H9 (cell line): ENCODE results near the gene BHLHE41. TPM values are rescaled to one million over a fixed set of nuclear protein-coding genes. Genes with fewer than 3 reads are reported as not detected.
A peak's percentile ranks its signal among the peaks of the same experiment; 100 is the strongest.

Experiments used
- DNase-seq: peaks from one replicate; pipeline ENCODE4 v3.0.0-alpha.2; 2017
- H2AFZ ChIP-seq: one replicate; pipeline ENCODE4 v1.6.1; 2013; ENCODE audit warnings: mild to moderate bottlenecking, low read length, control low read depth, moderate library complexity
- H2AK5ac ChIP-seq: 2 replicates; pipeline ENCODE4 v1.6.1; 2013; ENCODE audit warnings: low read length, control low read depth, mixed read lengths; ENCODE audit not compliant: insufficient read length
- H2BK120ac ChIP-seq: one replicate; pipeline ENCODE4 v1.6.1; 2013; ENCODE audit warnings: low read depth, mild to moderate bottlenecking, low read length, control low read depth, inconsistent platforms; ENCODE audit not compliant: poor library complexity, severe bottlenecking
- H2BK12ac ChIP-seq: 2 replicates; pipeline ENCODE4 v1.6.1; 2013; ENCODE audit warnings: low read length, control low read depth, mixed read lengths, low read depth; ENCODE audit not compliant: insufficient read length
- H2BK15ac ChIP-seq: 2 replicates; pipeline ENCODE4 v1.6.1; 2013; ENCODE audit warnings: low read depth, low read length, control low read depth
- H2BK20ac ChIP-seq: one replicate; pipeline ENCODE4 v1.6.1; 2013; ENCODE audit warnings: low read depth, mild to moderate bottlenecking, low read length, control low read depth, inconsistent platforms; ENCODE audit not compliant: poor library complexity, severe bottlenecking
- H2BK5ac ChIP-seq: 2 replicates; pipeline ENCODE4 v1.6.1; 2013; ENCODE audit warnings: low read length, control low read depth, mixed read lengths; ENCODE audit not compliant: insufficient read length
- H3K14ac ChIP-seq: 2 replicates; pipeline ENCODE4 v1.6.1; 2013; ENCODE audit warnings: low read length, control low read depth; ENCODE audit not compliant: insufficient read depth
- H3K18ac ChIP-seq: 2 replicates; pipeline ENCODE4 v1.6.1; 2013; ENCODE audit warnings: low read depth, mild to moderate bottlenecking, mixed read lengths, low read length, control low read depth; ENCODE audit not compliant: insufficient read length
- H3K23ac ChIP-seq: 2 replicates; pipeline ENCODE4 v1.6.1; 2013; ENCODE audit warnings: low read length, control low read depth, mixed read lengths, low read depth; ENCODE audit not compliant: insufficient read length
- H3K23me2 ChIP-seq: 2 replicates; pipeline ENCODE4 v1.6.1; 2013; ENCODE audit warnings: low read depth, mild to moderate bottlenecking, mixed read lengths, low read length, control low read depth; ENCODE audit not compliant: insufficient read length, poor library complexity, severe bottlenecking
- H3K27ac ChIP-seq: 2 replicates; pipeline ENCODE4 v1.5.1; 2013; ENCODE audit warnings: low read length, control low read depth, mixed read lengths, low read depth; ENCODE audit not compliant: insufficient read length
- H3K27me3 ChIP-seq: 2 replicates; pipeline ENCODE4 v1.6.1; 2013; ENCODE audit warnings: low read length, control low read depth, inconsistent platforms; ENCODE audit not compliant: insufficient read depth
- H3K4ac ChIP-seq: 2 replicates; pipeline ENCODE4 v1.6.1; 2013; ENCODE audit warnings: low read depth, mild to moderate bottlenecking, control low read depth, inconsistent platforms, low read length, moderate library complexity
- H3K4me1 ChIP-seq: 2 replicates; pipeline ENCODE4 v1.6.1; 2013; ENCODE audit warnings: low read length, control low read depth, inconsistent platforms; ENCODE audit not compliant: insufficient read depth
- H3K4me2 ChIP-seq: 2 replicates; pipeline ENCODE4 v1.6.1; 2013; ENCODE audit warnings: low read length, control low read depth, mixed read lengths; ENCODE audit not compliant: insufficient read length, insufficient read depth
- H3K56ac ChIP-seq: 2 replicates; pipeline ENCODE4 v1.6.1; 2013; ENCODE audit warnings: low read depth, mild to moderate bottlenecking, mixed read lengths, low read length, control low read depth; ENCODE audit not compliant: insufficient read length
- H3K79me1 ChIP-seq: 2 replicates; pipeline ENCODE4 v1.6.1; 2013; ENCODE audit warnings: low read depth, mild to moderate bottlenecking, moderate library complexity, low read length, control low read depth, inconsistent platforms; ENCODE audit not compliant: insufficient read depth, poor library complexity, severe bottlenecking
- H3K79me2 ChIP-seq: 2 replicates; pipeline ENCODE4 v1.6.1; 2013; ENCODE audit warnings: low read length, control low read depth, inconsistent platforms; ENCODE audit not compliant: insufficient read depth
- H3K9ac ChIP-seq: 2 replicates; pipeline ENCODE4 v1.6.1; 2013; ENCODE audit warnings: low read length, control low read depth, mixed read lengths; ENCODE audit not compliant: insufficient read length; ENCODE audit errors: extremely low read depth
- H3K9me3 ChIP-seq: one replicate; pipeline ENCODE4 v1.6.1; 2013; ENCODE audit warnings: low read depth, low read length, inconsistent platforms; ENCODE audit not compliant: control insufficient read depth
- H3T11ph ChIP-seq: one replicate; pipeline ENCODE4 v1.6.1; 2013; ENCODE audit warnings: mild to moderate bottlenecking, low read length, control low read depth, inconsistent platforms
- H4K20me1 ChIP-seq: one replicate; pipeline ENCODE4 v1.6.1; 2013; ENCODE audit not compliant: control insufficient read depth, insufficient read length, insufficient read depth
- H4K5ac ChIP-seq: 2 replicates; pipeline ENCODE4 v1.6.1; 2013; ENCODE audit warnings: low read depth, mild to moderate bottlenecking, mixed read lengths, low read length, control low read depth; ENCODE audit not compliant: insufficient read length
- H4K8ac ChIP-seq: replicated peaks from 2 replicates; pipeline ENCODE4 v1.6.1; 2013; ENCODE audit warnings: low read length, control low read depth, mixed read lengths, low read depth; ENCODE audit not compliant: insufficient read length
- H4K91ac ChIP-seq: 2 replicates; pipeline ENCODE4 v1.6.1; 2013; ENCODE audit warnings: low read depth, mild to moderate bottlenecking, moderate library complexity, mixed read lengths, low read length, control low read depth; ENCODE audit not compliant: insufficient read length
- H3K27ac Mint-ChIP-seq, 3 experiments: 2 replicates in 2 of 3; 3 replicates in 1 of 3; pipeline ENCODE4 v1.8.0; 2020 to 2021; ENCODE audit warnings: mixed read lengths in 3 of 3, mild to moderate bottlenecking in 1 of 3, moderate library complexity in 1 of 3
- H3K27me3 Mint-ChIP-seq: 2 replicates; pipeline ENCODE4 v1.8.0; 2021; ENCODE audit warnings: low read depth, mild to moderate bottlenecking, moderate library complexity, mixed read lengths
- H3K36me3 Mint-ChIP-seq, 3 experiments: 2 replicates in 2 of 3; 3 replicates in 1 of 3; pipeline ENCODE4 v1.8.0; 2020 to 2021; ENCODE audit warnings: low read depth in 3 of 3, mixed read lengths in 3 of 3; ENCODE audit not compliant: insufficient read depth in 1 of 3
- H3K4me1 Mint-ChIP-seq, 2 experiments: 2 replicates each; pipeline ENCODE4 v1.8.0; 2020; ENCODE audit warnings: mixed read lengths in 2 of 2
- H3K4me3 Mint-ChIP-seq, 2 experiments: 2 replicates in 1 of 2; 3 replicates in 1 of 2; pipeline ENCODE4 v1.8.0; 2020 to 2021; ENCODE audit warnings: mild to moderate bottlenecking in 2 of 2, mixed read lengths in 2 of 2, moderate library complexity in 1 of 2
- H3K9me3 Mint-ChIP-seq, 2 experiments: 2 replicates in 1 of 2; 3 replicates in 1 of 2; pipeline ENCODE4 v1.8.0; 2020; ENCODE audit warnings: mild to moderate bottlenecking in 2 of 2, mixed read lengths in 2 of 2, moderate library complexity in 1 of 2
- WGBS: extraction: QIAGEN DNeasy Blood & Tissue Kit; methylation state at CpG from one replicate; pipeline ENCODE4 v1.1.7; 2013; ENCODE audit warnings: missing lambda C conversion rate, low lambda C conversion rate, mixed read lengths; ENCODE audit not compliant: insufficient read length; ENCODE audit errors: extremely low coverage; 5-methylcytosine and 5-hydroxymethylcytosine counted together
- total RNA-seq: library from RNA; stranded (reverse); gene quantifications from 2 replicates; pipeline ENCODE4 v1.2.1, GENCODE V29; 2021
- TF ChIP-seq, protein P1 (sequence below): fragments of 200-600 bp; sonication (generic); conservative IDR thresholded peaks from 3 replicates; pipeline ENCODE4 v1.8.0; 2021; ENCODE audit warnings: antibody characterized with exemption, mild to moderate bottlenecking

Gene BHLHE41
- total RNA-seq, 1 experiment from 2014 or later: 0.33 TPM

DNA sequence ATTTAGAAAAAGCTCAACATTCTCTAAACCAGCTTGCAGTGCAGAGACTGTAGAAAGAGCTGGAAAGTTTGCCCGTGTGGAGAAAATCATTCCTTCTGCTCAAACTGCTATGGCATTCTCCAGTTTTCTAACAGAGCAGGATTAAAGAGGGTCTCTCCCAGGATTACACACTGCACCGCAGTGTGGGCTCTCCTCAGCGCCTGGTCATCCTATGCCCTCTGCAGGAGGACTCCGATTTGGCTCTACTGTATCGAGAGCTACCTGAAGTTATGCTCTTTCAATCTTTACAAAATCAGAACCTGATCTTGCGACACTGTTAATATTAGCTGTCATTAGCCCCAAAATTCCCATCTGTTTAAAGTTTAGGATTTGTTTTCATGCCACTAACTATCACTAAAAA, 33.0 kb downstream of the BHLHE41 start:
- no peak overlapping the region for H2BK5ac ChIP-seq
- H3K56ac ChIP-seq: no peak overlapping the region
- H4K5ac ChIP-seq: no peak overlapping the region
- Mint-ChIP-seq H3K27me3 (peaks cover 1% of the 10 kb centered on the region; the same call in 1 of the 2 replicates), H3K36me3 (no peaks in the 10 kb centered on the region), H3K9me3 (no peaks in the 10 kb centered on the region), H3K4me3 (no peak overlapping the region), H3K27ac (no peak overlapping the region), H3K4me1 (no peaks in the 10 kb centered on the region)
- no peaks in the 10 kb centered on the region for H3K27me3 ChIP-seq
- H3K27ac ChIP-seq: no peak overlapping the region
- no peaks in the 10 kb centered on the region for H3K9me3 ChIP-seq
- TF ChIP-seq, protein P1, sequence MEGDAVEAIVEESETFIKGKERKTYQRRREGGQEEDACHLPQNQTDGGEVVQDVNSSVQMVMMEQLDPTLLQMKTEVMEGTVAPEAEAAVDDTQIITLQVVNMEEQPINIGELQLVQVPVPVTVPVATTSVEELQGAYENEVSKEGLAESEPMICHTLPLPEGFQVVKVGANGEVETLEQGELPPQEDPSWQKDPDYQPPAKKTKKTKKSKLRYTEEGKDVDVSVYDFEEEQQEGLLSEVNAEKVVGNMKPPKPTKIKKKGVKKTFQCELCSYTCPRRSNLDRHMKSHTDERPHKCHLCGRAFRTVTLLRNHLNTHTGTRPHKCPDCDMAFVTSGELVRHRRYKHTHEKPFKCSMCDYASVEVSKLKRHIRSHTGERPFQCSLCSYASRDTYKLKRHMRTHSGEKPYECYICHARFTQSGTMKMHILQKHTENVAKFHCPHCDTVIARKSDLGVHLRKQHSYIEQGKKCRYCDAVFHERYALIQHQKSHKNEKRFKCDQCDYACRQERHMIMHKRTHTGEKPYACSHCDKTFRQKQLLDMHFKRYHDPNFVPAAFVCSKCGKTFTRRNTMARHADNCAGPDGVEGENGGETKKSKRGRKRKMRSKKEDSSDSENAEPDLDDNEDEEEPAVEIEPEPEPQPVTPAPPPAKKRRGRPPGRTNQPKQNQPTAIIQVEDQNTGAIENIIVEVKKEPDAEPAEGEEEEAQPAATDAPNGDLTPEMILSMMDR: peak; percentile 60
- no peak overlapping the region for H4K91ac ChIP-seq
- no peak overlapping the region for H3T11ph ChIP-seq
- no peak overlapping the region for H3K14ac ChIP-seq
- H3K18ac ChIP-seq: no peak overlapping the region
- no peak overlapping the region for H2BK20ac ChIP-seq
- no peaks in the 10 kb centered on the region for H3K79me1 ChIP-seq
- DNase-seq: peak; percentile 57
- H2BK15ac ChIP-seq: no peak overlapping the region
- H4K8ac ChIP-seq: no peak overlapping the region
- no peaks in the 10 kb centered on the region for H3K4me1 ChIP-seq
- H2BK120ac ChIP-seq: no peak overlapping the region
- H2AFZ ChIP-seq: no peak overlapping the region
- no peak overlapping the region for H2AK5ac ChIP-seq
- H3K79me2 ChIP-seq: no peaks in the 10 kb centered on the region
- H3K9ac ChIP-seq: no peak overlapping the region
- no peaks in the 10 kb centered on the region for H3K23me2 ChIP-seq
- H4K20me1 ChIP-seq: no peaks in the 10 kb centered on the region
- WGBS: no CpG with 5 or more reads among the region's 6 CpGs
- no peak overlapping the region for H2BK12ac ChIP-seq
- H3K4ac ChIP-seq: no peak overlapping the region
- H3K4me2 ChIP-seq: no peak overlapping the region
- no peak overlapping the region for H3K23ac ChIP-seq
